Activated CD4-positive, alpha-beta memory T cell treated with anti-CD3 and anti-CD28 coated beads for 36 hours (primary cell): ENCODE measurements around the gene PERM1. TPM values are rescaled to one million over a fixed set of nuclear protein-coding genes. Genes with fewer than 3 reads are reported as not detected.
A peak's percentile ranks its signal among the peaks of the same experiment; 100 is the strongest.
"Not testable (repeated sequence)": the region's sequence is repeated elsewhere in the genome, so short reads cannot be mapped to it uniquely, and the experiment has no call there.

Experiments
- CTCF ChIA-PET: fragments of 350-600 bp; sonication (Branson Sonifier 250); formaldehyde crosslinking; loops from one replicate; lab custom pipeline; 2021; ENCODE audit warnings: antibody characterized with exemption, inconsistent platforms; lab: Charles Lee
- POLR2A ChIA-PET: fragments of 350-600 bp; sonication (Branson Sonifier 250); formaldehyde crosslinking; loops from one replicate; lab custom pipeline; 2021; ENCODE audit warnings: antibody characterized with exemption; lab: Charles Lee
- DNase-seq: peaks from one replicate; pipeline ENCODE4 v3.0.0-alpha.2; 2020
- H3K27ac Mint-ChIP-seq: one replicate; pipeline ENCODE4 v1.8.0; 2021; ENCODE audit warnings: mixed read lengths
- H3K27me3 Mint-ChIP-seq: one replicate; pipeline ENCODE4 v1.8.0; 2021; ENCODE audit warnings: mixed read lengths
- H3K36me3 Mint-ChIP-seq: one replicate; pipeline ENCODE4 v1.8.0; 2021; ENCODE audit warnings: mixed read lengths
- H3K4me1 Mint-ChIP-seq: one replicate; pipeline ENCODE4 v1.8.0; 2021; ENCODE audit warnings: low read depth, mixed read lengths
- H3K4me3 Mint-ChIP-seq: one replicate; pipeline ENCODE4 v1.8.0; 2021; ENCODE audit warnings: mild to moderate bottlenecking, mixed read lengths
- H3K9me3 Mint-ChIP-seq: one replicate; pipeline ENCODE4 v1.8.0; 2021; ENCODE audit warnings: mixed read lengths
- intact Hi-C: fragments of 100-400 bp; cut with micrococcal nuclease; formaldehyde crosslinking; loops from one replicate; pipeline ENCODE4 v1.15.1; 2023
- total RNA-seq, 2 experiments: library from RNA; stranded (reverse); gene quantifications; one replicate each; pipeline ENCODE4 v1.2.3, GENCODE V29; 2021

The PERM1 gene
- total RNA-seq, 2 experiments from 2014 or later: not detected

DNA sequence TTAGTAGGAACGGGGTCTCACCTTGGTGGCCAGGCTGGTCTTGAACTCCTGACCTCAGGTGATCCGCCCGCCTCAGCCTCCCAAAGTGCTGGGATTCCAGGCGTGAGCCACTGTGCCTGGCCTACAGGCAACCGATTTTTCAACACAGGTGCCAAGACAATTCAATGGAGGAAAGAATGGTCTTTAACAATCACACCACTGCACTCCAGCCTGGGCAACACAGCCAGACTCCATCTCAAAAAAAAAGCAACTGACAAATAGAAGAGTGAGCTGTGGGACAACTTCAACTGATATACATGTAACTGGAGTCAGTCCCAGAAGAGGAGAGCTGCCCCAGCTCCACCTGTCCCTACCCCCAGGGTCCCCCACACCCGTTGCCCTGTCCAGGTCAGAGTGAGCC lies 12.7 kb upstream of the PERM1 start:
- H3K4me1 Mint-ChIP-seq: peaks cover 15% of the 10 kb centered on the region
- ChIA-PET POLR2A (interaction anchor here (1.1 to 1.5 kb wide), 2 partner anchors 14 to 19 kb away, joined by 3 to 4 read pairs; partner anchors contain the start of gene ISG15), CTCF (interaction anchor here (0.9 to 1.2 kb wide), 3 partner anchors 9 to 19 kb away, joined by 3 to 4 read pairs (median 3); no protein-coding TSS in a partner anchor)
- H3K9me3 Mint-ChIP-seq, intact Hi-C loops, H3K36me3 Mint-ChIP-seq, H3K4me3 Mint-ChIP-seq, DNase-seq: not testable (repeated sequence)
- peaks cover 36% of the 10 kb centered on the region for H3K27me3 Mint-ChIP-seq
- peak overlapping the region; percentile 23 for H3K27ac Mint-ChIP-seq

- peaks cover 10% of the 10 kb centered on the region for H3K9me3 Mint-ChIP-seq
These were observed 11.6 kb upstream of the PERM1 start for GRCh38 chr1:993379-993995.

DNA sequence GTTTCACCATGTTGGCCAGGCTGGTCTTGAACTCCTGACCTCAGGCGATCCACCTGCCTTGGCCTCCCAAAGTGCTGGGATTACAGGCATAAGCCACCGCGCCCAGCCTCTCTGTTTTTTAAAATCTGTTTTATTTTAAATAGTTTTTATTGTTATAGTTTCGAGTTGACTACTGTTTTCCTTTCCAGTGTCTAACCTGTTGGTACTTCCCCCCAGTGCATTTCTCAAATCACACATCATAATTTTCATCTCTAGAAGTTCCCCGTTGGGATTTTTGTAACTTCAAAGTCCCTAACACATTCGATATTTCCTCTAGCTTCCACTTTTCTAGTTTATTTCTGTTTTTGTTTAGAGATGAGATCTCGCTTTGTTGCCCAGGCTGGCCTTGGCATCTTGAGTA lies 10.5 kb upstream of the PERM1 start:
- CTCF ChIA-PET: interaction anchor here (0.8 to 4.1 kb wide), 3 partner anchors 8 to 21 kb away, joined by 4 to 20 read pairs (median 5); partner anchors contain the start of gene ISG15
- H3K9me3 Mint-ChIP-seq: peaks cover 10% of the 10 kb centered on the region
- no peak overlapping the region for H3K4me3 Mint-ChIP-seq
- no peak for DNase-seq
- intact Hi-C loops: no loop called here
- POLR2A ChIA-PET: interaction anchor here (1.1 kb wide), 1 partner anchor 41 kb away, joined by 3 read pairs; no protein-coding TSS in a partner anchor
- peak overlapping the region; percentile 21 for H3K27ac Mint-ChIP-seq
- peaks cover 41% of the 10 kb centered on the region for H3K27me3 Mint-ChIP-seq
- H3K36me3 Mint-ChIP-seq: no peaks in the 10 kb centered on the region
- peaks cover 20% of the 10 kb centered on the region for H3K4me1 Mint-ChIP-seq

More at GRCh38 chr1:993379-993995, 11.6 kb upstream of the PERM1 start:
- DNase-seq: no peak
- ChIA-PET CTCF (interaction anchor here (1.0 to 4.1 kb wide), 4 partner anchors 9 to 40 kb away, joined by 3 to 20 read pairs (median 3); no protein-coding TSS in a partner anchor), POLR2A (interaction anchor here (1.1 to 1.5 kb wide), 2 partner anchors 20 to 40 kb away, joined by 3 to 4 read pairs; partner anchors contain the start of gene ISG15)
- Mint-ChIP-seq H3K4me3 (no peak overlapping the region), H3K4me1 (peaks cover 20% of the 10 kb centered on the region), H3K27me3 (peaks cover 43% of the 10 kb centered on the region), H3K36me3 (no peaks in the 10 kb centered on the region), H3K27ac (peak overlapping the region; percentile 5)
- intact Hi-C loops: no loop called here

DNA sequence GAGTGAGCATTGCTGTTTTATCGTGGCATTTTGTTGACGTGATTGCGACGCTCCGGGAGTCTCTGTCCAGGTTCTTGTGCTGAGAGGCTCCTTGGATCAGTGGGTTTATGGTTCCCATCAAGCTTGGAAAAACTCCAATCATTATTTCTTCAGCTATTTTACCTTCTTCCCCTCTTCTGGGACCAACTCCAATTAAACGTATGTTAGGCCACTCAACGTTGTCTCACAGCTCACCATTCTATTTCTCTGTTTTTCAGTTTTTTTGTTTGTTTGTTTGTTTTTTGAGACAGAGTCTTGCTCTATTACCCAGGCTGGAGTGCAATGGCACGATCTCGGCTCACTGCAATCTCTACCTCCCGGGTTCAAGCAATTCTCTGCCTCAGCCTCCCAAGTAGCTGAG lies 10.0 kb upstream of the PERM1 start:
- Mint-ChIP-seq H3K27ac (no peak overlapping the region), H3K9me3 (peaks cover 10% of the 10 kb centered on the region), H3K4me1 (peaks cover 20% of the 10 kb centered on the region), H3K36me3 (no peaks in the 10 kb centered on the region), H3K4me3 (no peak overlapping the region), H3K27me3 (peaks cover 37% of the 10 kb centered on the region)
- DNase-seq: no peak
- intact Hi-C loops: no loop called here
- POLR2A ChIA-PET: no interaction called here
- CTCF ChIA-PET: interaction anchor here (0.7 to 4.1 kb wide), 4 partner anchors 8 to 309 kb away, joined by 3 to 20 read pairs (median 4); partner anchors contain the start of gene ISG15

GRCh38 chr1:991275-991674 lies 9.4 kb upstream of the PERM1 start:
- Mint-ChIP-seq H3K27me3 (peaks cover 39% of the 10 kb centered on the region), H3K4me1 (peaks cover 20% of the 10 kb centered on the region)
- intact Hi-C loops, DNase-seq, H3K4me3 Mint-ChIP-seq, H3K36me3 Mint-ChIP-seq, H3K27ac Mint-ChIP-seq, H3K9me3 Mint-ChIP-seq: not testable (repeated sequence)
- POLR2A ChIA-PET: interaction anchor here (0.8 kb wide), 1 partner anchor 68 kb away, joined by 3 read pairs; no protein-coding TSS in a partner anchor
- CTCF ChIA-PET: interaction anchor here (0.7 to 4.1 kb wide), 2 partner anchors 11 to 310 kb away, joined by 3 to 20 read pairs; no protein-coding TSS in a partner anchor

- H3K27ac Mint-ChIP-seq, H3K9me3 Mint-ChIP-seq, H3K36me3 Mint-ChIP-seq, POLR2A ChIA-PET, H3K4me3 Mint-ChIP-seq, DNase-seq, intact Hi-C loops: not testable (repeated sequence)
- H3K27me3 Mint-ChIP-seq: peaks cover 38% of the 10 kb centered on the region
- CTCF ChIA-PET: interaction anchor here (1.9 kb wide), 1 partner anchor 14 kb away, joined by 6 read pairs; no protein-coding TSS in a partner anchor
- H3K4me1 Mint-ChIP-seq: peaks cover 17% of the 10 kb centered on the region
These were observed 6.2 kb upstream of the PERM1 start for GRCh38 chr1:988061-988460.

DNA sequence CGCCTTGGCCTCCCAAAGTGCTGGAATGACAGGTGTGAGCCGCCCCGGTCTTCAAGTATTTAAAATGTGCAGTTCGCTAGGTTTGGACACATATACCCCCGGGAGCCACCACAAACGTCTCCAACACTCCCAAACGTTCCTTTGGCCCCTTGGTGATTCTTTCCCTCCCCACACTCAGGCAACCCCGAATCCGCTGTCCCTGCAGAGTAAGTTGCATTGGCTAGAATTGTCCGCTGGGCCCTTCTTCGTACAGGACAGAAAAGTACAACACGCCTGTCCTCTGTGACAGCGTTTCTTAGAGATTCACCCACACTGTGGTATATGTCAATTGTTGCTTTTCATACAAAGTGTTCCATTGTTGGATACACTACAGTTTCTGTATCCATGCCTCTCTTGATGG lies 3.2 kb upstream of the PERM1 start:
- Mint-ChIP-seq H3K36me3 (no peaks in the 10 kb centered on the region), H3K9me3 (no peaks in the 10 kb centered on the region), H3K27me3 (peaks cover 33% of the 10 kb centered on the region), H3K4me3 (no peak overlapping the region), H3K27ac (no peak overlapping the region), H3K4me1 (peaks cover 5% of the 10 kb centered on the region)
- CTCF ChIA-PET: interaction anchor here (0.6 to 5.0 kb wide), 16 partner anchors 9 to 387 kb away, joined by 3 to 55 read pairs (median 7); partner anchors contain the start of gene ISG15
- POLR2A ChIA-PET: interaction anchor here (1.9 kb wide), 1 partner anchor 77 kb away, joined by 4 read pairs; no protein-coding TSS in a partner anchor
- DNase-seq: no peak
- intact Hi-C loops: no loop called here

- H3K4me1 Mint-ChIP-seq: peaks cover 5% of the 10 kb centered on the region
- no peaks in the 10 kb centered on the region for H3K9me3 Mint-ChIP-seq
- no peak for DNase-seq
- H3K36me3 Mint-ChIP-seq: no peaks in the 10 kb centered on the region
- intact Hi-C loops: no loop called here
- no peak overlapping the region for H3K4me3 Mint-ChIP-seq
- no peak overlapping the region for H3K27ac Mint-ChIP-seq
- ChIA-PET POLR2A (interaction anchor here (1.9 kb wide), 1 partner anchor 78 kb away, joined by 4 read pairs; no protein-coding TSS in a partner anchor), CTCF (interaction anchor here (0.6 to 5.0 kb wide), 28 partner anchors 8 to 388 kb away, joined by 3 to 55 read pairs (median 5); partner anchors contain the start of genes HES4, ISG15, NOC2L and PLEKHN1)
- H3K27me3 Mint-ChIP-seq: peaks cover 28% of the 10 kb centered on the region
These were observed 2.6 kb upstream of the PERM1 start for GRCh38 chr1:984476-984814.

DNA sequence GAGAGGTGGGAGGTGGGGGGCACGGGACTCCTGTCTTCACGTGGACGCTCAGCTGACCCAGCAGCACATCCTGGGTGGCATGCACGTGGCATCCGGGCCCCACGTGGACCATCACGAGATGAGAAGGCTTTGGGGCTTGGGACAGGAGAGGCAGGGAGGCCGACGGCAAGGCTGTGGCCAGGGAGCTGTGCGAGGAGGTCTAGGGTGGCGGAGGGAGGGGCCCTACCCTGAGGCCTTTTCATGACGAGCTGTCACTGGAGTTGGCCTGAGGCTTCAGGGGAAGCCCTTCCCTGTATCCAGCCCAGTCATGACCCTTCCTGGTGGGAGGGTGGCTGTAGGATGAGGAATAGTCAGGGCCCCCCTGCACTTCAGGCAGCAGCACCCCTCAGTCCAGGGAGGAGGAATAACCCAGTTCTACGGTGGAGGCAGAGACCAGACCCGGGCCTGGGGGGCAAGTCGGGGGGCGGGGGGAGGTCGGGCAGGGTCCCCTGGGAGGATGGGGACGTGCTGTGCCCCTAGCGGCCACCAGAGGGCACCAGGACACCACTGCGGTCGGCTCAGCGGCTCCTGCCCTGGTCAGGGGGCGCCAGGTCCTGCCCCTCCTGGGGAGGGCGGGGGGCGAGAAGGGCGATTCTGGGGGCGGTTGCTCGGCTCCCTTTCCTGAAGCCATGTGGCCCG lies 2.0 kb upstream of the PERM1 start:
- H3K27ac Mint-ChIP-seq: no peak overlapping the region
- H3K9me3 Mint-ChIP-seq: no peaks in the 10 kb centered on the region
- intact Hi-C loops: no loop called here
- POLR2A ChIA-PET: no interaction called here
- no peaks in the 10 kb centered on the region for H3K36me3 Mint-ChIP-seq
- H3K4me3 Mint-ChIP-seq: no peak overlapping the region
- DNase-seq: peak; percentile 73
- H3K4me1 Mint-ChIP-seq: peaks cover 5% of the 10 kb centered on the region
- CTCF ChIA-PET: interaction anchor here (0.7 to 5.0 kb wide), 32 partner anchors 8 to 388 kb away, joined by 3 to 55 read pairs (median 5); partner anchors contain the start of genes HES4, ISG15, NOC2L and PLEKHN1
- peaks cover 25% of the 10 kb centered on the region for H3K27me3 Mint-ChIP-seq

GRCh38 chr1:982765-983436 lies 1.0 kb upstream of the PERM1 start:
- no peak overlapping the region for H3K4me3 Mint-ChIP-seq
- H3K4me1 Mint-ChIP-seq: peaks cover 3% of the 10 kb centered on the region
- ChIA-PET CTCF (interaction anchor here (1.0 to 5.0 kb wide), 13 partner anchors 9 to 307 kb away, joined by 3 to 55 read pairs (median 6); partner anchors contain the start of gene PLEKHN1), POLR2A (no interaction called here)
- H3K27ac Mint-ChIP-seq: no peak overlapping the region
- H3K9me3 Mint-ChIP-seq: no peaks in the 10 kb centered on the region
- no peaks in the 10 kb centered on the region for H3K36me3 Mint-ChIP-seq
- intact Hi-C loops: no loop called here
- no peak for DNase-seq
- H3K27me3 Mint-ChIP-seq: peaks cover 23% of the 10 kb centered on the region

DNA sequence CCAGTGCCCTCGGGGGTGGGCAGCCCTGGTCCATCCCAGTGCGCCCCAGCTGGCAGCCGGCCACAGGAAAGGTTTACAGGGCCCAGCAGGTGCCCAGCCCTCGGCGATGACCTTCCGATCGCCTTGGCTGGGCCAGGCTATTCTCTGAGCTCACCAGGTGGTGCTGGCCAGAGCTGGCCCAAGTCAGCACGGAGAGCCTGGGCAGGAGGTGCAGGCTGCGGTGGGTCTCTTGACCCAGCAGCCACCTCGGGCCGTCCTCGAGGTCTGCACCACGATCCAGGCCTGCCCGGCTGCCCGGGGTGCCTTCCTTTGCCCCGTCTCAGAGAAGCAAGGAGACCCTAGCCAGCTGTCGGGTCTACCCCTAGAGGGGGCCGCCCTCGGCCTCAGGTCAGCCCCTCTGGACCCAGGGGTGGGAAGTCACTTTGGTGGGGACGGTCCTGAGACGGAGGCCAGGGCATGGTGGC lies 370 bp downstream of the PERM1 start:
- Mint-ChIP-seq H3K27ac (no peak overlapping the region), H3K4me3 (no peak overlapping the region), H3K9me3 (no peaks in the 10 kb centered on the region), H3K27me3 (peaks cover 23% of the 10 kb centered on the region), H3K4me1 (peaks cover 3% of the 10 kb centered on the region), H3K36me3 (no peaks in the 10 kb centered on the region)
- POLR2A ChIA-PET: no interaction called here
- no peak for DNase-seq
- CTCF ChIA-PET: interaction anchor here (1.3 to 5.0 kb wide), 3 partner anchors 20 to 309 kb away, joined by 3 to 55 read pairs (median 4); no protein-coding TSS in a partner anchor
- intact Hi-C loops: no loop called here
